Measurements from ENCODE around the gene LARP4. TPM values are rescaled to one million over a fixed set of nuclear protein-coding genes. Genes with fewer than 3 reads are reported as not detected.
"Not testable (repeated sequence)": the region's sequence is repeated elsewhere in the genome, so short reads cannot be mapped to it uniquely, and the experiment has no call there.

Gene LARP4
- total RNA-seq, 2 donors from 2014 or later: 56.2 to 79.8 TPM

DNA sequence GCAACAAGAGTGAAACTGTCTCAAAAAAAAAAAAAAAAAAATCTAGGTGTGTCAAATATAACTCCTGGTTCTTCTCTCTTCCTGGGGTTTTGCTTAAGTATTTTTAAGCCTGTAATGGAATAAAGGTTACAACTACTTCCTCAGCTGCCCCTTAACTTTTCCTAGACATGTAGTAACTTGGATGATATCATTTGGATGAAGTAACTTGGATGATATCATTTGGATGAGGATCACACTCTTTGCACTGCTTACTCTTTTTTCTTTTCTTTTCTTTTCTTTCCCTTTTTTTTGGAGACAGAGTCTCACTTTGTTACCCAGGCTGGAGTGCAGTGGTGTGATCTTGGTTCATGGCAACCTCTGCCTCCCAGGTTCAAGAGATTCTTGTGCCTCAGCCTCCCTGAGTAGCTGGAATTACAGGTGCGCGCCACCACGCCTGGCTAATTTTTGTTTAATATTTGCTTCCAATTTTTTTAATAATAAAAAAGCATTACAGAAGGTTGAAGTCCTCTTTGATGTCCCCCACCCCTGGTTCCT is 3.5 kb upstream of the LARP4 start:
- DNase-seq: no peak
- no peak for ATAC-seq
- intact Hi-C loops (cut with DNase I): no loop called here

DNA sequence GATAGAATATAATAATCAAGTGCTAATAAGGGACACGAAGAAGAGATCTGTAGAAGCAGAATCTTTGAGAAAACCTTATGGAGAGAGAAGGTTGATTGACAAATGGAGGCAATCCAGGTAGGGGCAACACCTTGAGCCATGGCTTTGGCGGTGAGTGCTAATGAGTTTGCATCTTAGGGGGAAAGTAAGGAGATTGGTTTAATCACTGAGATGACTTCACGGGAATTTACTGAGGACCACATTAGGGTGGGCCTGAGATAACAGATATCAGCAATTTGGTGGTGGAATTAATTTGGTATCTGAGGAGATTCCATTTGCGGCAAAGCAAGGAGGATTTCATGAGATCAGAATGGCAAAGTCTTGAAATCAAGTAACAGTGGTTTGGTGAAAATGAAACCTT is 1.8 kb upstream of the LARP4 start:
- intact Hi-C loops (cut with DNase I): no loop called here

DNA sequence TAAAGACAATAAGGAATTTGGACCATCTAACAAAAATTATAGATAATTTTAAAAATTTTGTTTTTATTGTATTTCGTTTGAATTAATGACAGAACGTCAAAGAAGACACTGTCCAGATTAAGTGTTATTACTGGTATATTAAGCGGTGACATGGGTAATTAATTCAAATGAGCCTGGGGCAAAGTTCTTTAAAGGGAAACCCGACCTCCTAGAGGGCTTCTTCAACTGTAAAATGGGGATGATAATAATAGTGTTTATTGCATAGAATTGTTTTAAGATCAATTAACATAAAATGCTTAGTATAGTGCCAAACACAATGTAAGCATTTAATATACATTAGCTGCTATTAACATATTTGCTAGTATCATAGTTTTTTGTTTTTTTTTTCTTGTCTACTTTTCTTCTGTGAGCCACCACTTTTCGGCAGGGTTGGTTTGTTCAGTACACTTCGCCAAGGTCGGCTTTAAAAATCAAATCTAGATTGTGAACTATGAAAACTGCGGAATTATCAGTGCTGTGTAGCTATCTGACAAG is 514 bp upstream of the LARP4 start:
- DNase-seq (no peak), ATAC-seq (no peak)
- intact Hi-C loops (cut with DNase I): no loop called here

More for the DNA sequence above, 1.8 kb upstream of the LARP4 start:
- ATAC-seq (no peak), DNase-seq (no peak)

GRCh38 chr12:50401500-50402081 is 906 bp downstream of the LARP4 start:
- intact Hi-C loops (cut with DNase I): no loop called here
- peak; percentile 12 to 28 for ATAC-seq
- no peak for DNase-seq

- ATAC-seq (no peak), DNase-seq (no peak)
- intact Hi-C loops (cut with DNase I): no loop called here
Measured at GRCh38 chr12:50402264-50403000, 1.7 kb downstream of the LARP4 start.

DNA sequence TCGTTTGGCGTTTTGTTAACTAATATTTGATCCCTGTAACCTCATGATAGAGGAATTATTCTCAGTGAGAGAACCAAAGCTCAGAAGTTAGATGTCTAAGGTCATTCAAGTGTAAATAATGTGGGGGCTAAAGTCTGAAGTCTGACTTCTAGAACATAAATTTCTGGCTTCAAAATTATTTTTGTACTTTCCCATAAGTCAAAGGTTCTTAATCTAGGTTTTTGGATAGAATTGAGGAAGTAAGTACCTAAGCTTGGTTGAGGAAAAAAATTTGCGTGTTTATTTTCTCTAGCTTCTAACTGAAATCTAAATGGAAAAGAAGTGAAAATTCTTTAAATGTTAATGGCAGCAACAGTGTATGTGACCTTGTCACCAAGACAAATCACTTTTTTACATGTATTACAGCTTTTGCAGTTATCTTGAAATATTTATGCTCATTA is 2.3 kb downstream of the LARP4 start:
- intact Hi-C loops (cut with DNase I): no loop called here
- no peak for ATAC-seq
- DNase-seq: no peak

DNA sequence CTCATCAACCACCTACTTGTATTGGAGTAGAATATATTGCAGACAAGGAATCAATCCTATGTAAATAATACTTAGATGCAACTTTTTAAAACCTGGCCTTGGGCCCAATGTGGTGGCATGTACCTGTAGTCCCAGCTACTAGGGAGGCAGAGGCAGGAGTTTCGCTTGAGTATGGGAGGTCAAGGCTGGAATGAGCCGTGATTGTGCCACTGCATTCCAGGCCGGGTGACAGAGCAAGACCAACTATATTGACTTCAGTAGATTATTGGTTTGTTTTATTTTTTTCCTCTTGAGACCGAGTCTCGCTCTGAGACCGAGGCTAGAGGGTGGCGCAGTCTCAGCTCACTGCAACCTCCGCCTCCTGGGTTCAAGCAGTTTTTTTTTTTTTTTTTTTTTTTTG is 3.6 kb downstream of the LARP4 start:
- intact Hi-C loops (cut with DNase I): no loop called here
- ATAC-seq (no peak), DNase-seq (no peak)

DNA sequence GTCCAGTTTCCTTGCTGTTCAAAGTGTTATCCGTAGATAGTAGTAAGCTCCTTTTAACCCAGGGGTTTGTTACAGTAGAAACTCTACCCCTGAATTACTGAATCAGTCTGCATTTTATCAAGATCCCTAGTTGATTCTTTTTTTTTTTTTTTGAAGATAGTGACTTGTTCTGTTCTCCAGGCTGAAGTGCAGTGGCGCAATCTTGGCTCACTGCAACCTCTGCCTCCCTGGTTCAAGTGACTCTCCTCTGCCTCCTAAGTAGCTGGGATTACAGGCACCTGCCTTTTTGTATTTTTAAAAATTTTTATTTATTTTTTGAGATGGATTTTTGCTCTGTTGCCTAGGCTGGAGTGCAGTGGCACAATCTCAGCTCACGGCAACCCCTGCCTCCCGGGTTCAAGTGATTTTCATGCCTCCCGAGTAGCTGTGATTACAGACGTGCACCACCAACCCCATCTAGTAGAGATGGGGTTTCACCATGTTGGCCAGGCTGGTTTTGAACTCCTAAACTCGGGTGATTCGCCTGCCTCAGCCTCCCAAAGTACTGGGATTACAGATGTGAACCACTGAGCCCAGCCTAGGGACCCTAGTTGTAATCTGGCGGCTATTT is 10.5 kb downstream of the LARP4 start:
- no peak for ATAC-seq
- intact Hi-C loops (cut with DNase I): no loop called here
- no peak for DNase-seq

- DNase-seq: no peak
- no peak for ATAC-seq
- intact Hi-C loops (cut with DNase I): no loop called here
Measured at GRCh38 chr12:50415899-50416479, 15.3 kb downstream of the LARP4 start.

GRCh38 chr12:50419112-50419909 is 18.6 kb downstream of the LARP4 start:
- intact Hi-C loops (cut with DNase I): no loop called here
- no peak for ATAC-seq
- DNase-seq: no peak

DNA sequence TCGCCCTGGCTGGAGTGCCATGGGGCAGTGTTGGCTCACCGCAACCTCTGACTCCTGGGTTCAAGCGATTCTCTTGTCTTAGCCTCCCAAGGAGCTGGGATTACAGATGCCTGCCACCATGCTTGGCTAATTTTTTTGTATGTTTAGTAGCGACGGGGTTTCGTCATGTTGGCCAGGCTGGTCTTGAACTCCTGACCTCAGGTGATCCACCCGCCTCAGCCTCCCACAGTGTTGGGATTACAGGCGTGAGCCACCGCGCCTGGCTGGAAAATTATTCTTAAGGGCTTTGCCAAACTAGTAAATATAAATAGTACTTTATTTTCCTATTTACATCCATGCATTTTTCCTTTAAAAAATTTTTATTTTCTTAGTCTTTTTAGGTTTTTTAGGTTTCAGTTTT is 22.2 kb downstream of the LARP4 start:
- DNase-seq; intact Hi-C loops (cut with DNase I); ATAC-seq: not testable (repeated sequence)

DNA sequence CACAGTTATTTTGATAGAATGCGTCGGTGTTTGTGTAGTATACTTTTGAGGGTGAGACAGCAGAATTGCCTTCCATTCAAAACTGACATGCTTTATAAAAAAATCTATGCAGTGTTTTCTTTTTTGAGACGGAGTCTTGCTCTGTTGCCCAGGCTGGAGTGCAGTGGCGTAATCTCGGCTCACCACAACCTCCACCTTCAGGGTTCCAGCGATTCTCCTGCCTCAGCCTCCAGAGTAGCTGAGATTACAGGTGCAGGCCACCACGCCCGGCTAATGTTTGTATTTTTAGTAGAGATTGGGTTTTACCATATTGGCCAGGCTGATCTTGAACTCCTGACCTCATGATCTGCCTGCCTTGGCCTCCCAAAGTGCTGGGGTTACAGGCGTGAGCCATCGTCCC is 22.7 kb downstream of the LARP4 start:
- ATAC-seq; intact Hi-C loops (cut with DNase I); DNase-seq: not testable (repeated sequence)

GRCh38 chr12:50425589-50426258 is 25.0 kb downstream of the LARP4 start:
- ATAC-seq: peak in 1 of 2 donors; percentile 22
- DNase-seq: no peak
- intact Hi-C loops (cut with DNase I): no loop called here

- intact Hi-C loops (cut with DNase I); DNase-seq; ATAC-seq: not testable (repeated sequence)
Measured at GRCh38 chr12:50431656-50432055, 31.0 kb downstream of the LARP4 start.

- no peak for ATAC-seq
- intact Hi-C loops (cut with DNase I): no loop called here
Measured at GRCh38 chr12:50440288-50440687, 39.6 kb downstream of the LARP4 start.

DNA sequence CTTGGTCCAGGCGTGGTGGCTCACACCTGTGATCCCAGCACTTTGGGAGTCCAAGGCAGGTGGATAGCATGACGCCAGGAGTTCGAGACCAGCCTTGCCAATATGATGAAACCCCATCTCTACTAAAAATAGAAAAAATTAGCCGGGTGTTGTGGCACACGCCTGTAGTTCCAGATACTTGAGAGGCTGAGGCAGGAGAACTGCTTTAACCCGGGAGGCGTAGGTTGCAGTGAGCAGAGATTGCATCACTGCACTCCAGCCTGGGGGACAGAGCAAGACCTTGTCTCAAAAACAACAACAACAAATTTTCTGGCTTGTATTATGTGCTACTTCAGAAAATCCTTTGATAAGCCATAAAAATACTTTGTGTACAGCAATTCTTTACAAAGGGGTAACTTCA is 41.1 kb downstream of the LARP4 start:
- intact Hi-C loops (cut with DNase I): no loop called here
- ATAC-seq (no peak), DNase-seq (no peak)

More at GRCh38 chr12:50440288-50440687, 39.6 kb downstream of the LARP4 start:
- DNase-seq: no peak

DNA sequence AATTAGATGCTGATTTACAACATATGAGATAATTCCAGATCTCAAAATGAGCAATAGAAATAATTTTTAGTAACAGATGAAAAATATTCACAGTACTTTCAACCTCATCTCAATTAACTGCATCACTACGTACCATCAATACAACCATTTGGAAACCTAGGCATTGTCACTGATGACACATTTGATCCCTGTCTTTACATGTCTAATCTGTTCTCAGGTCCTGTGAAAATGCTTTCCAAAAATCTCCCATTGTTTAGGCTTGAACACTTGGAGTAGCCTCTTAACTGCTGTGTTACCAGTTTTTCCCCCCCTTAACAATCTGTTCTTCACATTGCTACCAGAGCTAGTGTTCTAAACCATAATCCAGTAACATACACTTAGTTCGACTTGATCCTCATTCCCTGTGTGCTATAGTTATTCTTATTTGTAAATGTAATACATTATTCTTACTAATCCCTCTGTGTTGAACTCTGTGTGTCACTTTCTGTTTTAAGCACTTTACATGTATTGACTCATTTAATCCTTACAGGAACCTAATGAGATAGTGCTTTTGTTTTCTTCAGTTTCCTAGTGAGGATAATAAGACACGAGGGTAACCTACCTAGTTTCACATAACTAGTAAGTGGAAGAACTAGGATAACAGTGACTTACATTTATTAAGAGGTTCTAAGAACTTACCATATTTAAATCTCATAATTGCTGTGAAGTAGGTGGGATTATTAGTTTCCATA is 41.7 kb downstream of the LARP4 start:
- intact Hi-C loops (cut with DNase I): no loop called here
- DNase-seq (no peak), ATAC-seq (no peak)

- DNase-seq; intact Hi-C loops (cut with DNase I); ATAC-seq: not testable (repeated sequence)
Measured at GRCh38 chr12:50449671-50450070, 49.0 kb downstream of the LARP4 start.
